GM23248 (cell line): Measurements from ENCODE around the gene TXN2.

Experiments
- EZH2 ChIP-seq: fragments of 200-600 bp; sonication (generic); IDR thresholded peaks from 2 replicates; pipeline ENCODE4 v1.6.1; 2018; ENCODE audit warnings: antibody characterized with exemption, mild to moderate bottlenecking; ENCODE audit not compliant: insufficient read depth, poor library complexity, severe bottlenecking
- EZH2phosphoT487 ChIP-seq: fragments of 200-600 bp; sonication (generic); IDR thresholded peaks from 2 replicates; pipeline ENCODE4 v1.6.1; 2018; ENCODE audit warnings: antibody characterized with exemption, moderate library complexity, mild to moderate bottlenecking, low read depth; ENCODE audit not compliant: insufficient read depth

DNA sequence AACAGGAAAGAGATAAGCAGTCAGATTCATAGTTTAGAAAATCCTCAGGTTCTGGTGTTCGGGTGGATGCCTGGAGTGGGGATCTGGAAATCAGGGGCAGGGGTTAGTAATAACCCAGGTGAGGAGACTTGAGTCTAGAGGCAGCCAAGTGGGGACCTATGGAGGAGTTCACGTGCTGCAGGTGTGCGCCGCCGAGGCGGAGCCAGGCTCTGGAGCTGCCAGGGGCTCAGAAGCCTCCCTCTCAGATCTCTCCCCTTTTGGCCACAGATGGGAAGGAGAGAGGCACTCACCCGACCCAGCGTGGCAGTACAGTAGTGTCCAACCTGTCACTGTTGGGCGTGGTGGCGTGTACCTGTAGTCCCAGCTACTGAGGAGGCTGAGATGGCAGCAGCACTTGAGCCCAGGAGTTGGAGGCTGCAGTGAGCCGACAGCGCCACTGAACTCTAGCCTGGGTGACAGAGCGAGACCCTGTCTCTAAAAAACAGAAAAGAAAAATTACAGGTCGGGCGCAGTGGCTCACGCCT, 27.5 kb downstream of the TXN2 start:
- TF ChIP-seq EZH2 (no peak), EZH2phosphoT487 (no peak)
